IPS-NIHi7 (cell line): ENCODE results near the gene NME5.
"Not testable (repeated sequence)": the region's sequence is repeated elsewhere in the genome, so short reads cannot be mapped to it uniquely, and the experiment has no call there.

ENCODE experiments used
- DNase-seq: peaks from one replicate; pipeline ENCODE4 v3.0.0; 2012; ENCODE audit warnings: mixed read lengths; ENCODE audit errors: extremely low spot score

The NME5 gene

DNA sequence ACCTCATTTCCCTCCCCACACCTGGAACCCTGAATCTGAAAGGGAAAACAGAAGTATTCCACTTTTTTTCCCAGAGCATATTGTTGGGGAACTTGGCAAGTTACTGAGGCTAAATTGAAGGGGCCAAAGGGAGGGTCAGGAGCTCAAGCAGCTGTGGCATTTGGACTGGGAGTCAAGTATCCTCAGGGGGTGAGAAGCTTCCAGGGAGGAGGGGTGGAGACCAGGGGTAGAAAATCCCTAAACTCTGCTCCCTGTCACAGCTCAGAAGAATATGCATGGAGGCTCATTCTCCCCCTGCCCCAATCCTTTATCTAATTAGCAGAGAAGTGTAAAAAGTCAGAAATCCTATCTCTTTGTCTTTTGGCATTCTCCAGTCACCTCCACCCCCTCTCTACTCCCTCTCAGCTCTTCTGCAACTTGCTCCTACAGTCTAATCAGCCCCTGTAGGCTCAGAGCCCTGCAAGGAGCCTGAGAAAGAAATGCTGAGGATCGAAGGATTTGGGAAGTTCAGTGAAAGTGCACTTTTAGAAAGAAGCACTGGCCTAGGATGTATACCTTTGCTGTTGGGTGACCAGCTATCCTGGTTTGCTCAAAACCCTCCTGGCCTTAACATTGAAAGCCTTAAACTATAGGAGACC is 61.1 kb downstream of the NME5 start:
- no peak for DNase-seq

DNA sequence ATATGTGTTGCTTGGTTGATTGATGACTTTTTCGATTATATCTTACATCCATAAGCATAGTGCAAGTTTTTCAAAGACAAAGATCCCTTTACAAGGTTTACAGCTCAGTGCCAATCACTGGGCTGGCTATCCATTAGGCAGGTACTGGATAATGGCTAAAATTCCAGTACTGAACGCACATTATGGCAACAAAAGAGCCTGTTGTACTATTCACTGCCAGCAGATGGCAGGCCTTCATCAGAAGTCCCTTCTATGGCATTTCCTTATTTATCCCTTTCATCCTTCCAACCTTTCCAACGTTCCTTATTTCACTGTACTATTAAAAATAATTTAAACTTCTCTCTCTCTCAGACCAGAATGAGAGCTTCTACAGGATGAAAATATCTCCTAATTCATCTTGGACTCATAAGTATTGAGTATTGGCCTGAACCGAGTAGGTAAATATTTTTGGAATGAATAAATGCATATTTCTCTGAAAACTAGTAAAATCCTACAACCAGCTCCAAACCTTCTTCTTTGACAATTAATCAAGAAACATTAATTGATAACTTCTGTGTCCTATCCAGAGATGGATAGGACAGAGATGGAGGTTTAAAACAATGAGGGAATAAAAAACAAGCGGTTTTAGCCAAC is 62.0 kb downstream of the NME5 start:
- peak; percentile 79 for DNase-seq

DNA sequence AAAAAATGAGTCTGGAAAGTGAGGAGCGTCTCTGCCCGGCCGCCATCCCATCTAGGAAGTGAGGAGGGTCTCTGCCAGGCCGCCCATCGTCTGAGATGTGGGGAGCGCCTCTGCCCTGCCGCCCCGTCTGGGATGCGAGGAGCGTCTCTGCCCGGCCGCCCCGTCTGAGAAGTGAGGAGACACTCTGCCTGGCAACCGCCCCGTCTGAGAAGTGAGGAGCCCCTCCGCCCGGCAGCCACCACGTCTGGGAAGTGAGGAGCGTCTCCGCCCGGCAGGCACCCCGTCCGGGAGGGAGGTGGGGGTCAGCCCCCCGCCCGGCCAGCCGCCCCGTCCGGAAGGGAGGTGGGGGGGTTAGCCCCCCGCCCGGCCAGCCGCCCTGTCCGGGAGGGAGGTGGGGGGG is 69.2 kb downstream of the NME5 start:
- DNase-seq: not testable (repeated sequence)

DNA sequence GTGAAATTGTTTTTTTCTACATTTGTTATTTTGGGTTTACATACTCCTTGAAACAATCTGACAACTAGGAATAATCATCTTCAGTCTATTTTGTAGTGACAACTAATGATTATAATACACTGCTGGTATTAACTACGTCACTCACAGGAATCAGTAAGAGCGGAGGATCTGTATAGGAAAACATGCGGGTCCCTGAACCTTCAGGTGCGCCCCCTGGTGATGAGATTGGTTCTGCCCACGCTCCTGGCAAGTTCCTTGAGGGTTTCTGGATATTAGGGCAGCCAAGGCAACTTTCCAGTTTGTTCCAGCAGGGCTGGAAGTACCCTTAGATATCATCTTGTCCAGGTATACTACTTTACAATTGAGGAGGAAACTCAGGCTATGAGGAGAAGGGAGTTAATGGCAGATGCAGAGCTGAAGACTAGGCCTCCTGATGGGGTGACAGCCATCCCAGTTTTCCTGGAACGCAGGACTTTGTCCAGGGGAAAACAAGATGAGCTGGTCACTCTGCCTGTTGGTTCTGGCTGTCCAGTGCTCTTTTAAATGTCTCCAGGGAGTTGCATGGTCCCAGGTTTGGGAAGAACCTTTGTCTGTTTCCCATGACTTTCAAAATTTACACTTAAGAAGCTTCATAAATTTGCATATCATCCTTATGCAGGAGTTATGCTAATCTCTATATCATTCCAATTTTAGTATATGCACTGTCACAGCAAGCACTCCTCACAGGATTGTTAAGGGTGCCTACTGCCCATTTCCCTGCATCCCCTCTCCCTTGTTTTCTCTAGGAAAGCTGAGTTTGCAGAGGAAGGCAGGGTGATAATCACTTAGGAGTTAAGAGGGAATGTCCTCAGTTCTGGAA is 70.3 kb downstream of the NME5 start:
- DNase-seq: peak; percentile 73

DNA sequence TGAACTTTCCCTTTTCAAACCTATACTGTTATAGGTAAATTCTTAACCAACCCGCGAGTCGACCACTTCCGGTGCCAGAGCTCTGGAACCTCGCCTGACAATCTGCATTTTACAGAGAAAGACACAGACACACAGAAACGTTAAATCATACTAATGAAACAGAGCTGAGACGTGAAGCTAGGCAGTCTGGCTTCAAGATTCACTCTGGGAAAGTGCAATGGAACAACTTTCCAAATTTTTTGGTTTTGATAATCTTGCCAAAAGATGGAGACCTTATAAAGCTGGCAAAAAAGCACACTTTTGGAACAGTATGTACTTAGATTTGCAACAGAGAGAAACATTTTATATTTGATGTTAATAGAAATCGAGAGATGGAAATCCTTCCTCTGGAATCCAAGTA is 71.3 kb downstream of the NME5 start:
- no peak for DNase-seq
